WTC11 (cell line): Measurements from ENCODE around the gene PHAF1.

ENCODE experiments used
- AR ChIP-seq: fragments of 250-450 bp; sonication (Bioruptor Pico); IDR thresholded peaks from 2 replicates; pipeline ENCODE4 v1.9.0; 2021; ENCODE audit warnings: mild to moderate bottlenecking
- ATF2 ChIP-seq: sonication (generic); formaldehyde crosslinking; IDR thresholded peaks from 2 replicates; pipeline ENCODE4 v1.8.1; 2022; ENCODE audit warnings: low read depth, missing genetic modification reagents, borderline replicate concordance
- ATF3 ChIP-seq: sonication (generic); formaldehyde crosslinking; conservative IDR thresholded peaks from 2 replicates; pipeline ENCODE4 v1.8.1; 2022; ENCODE audit warnings: mild to moderate bottlenecking, missing genetic modification reagents
- CTCF ChIP-seq: fragments of 200-600 bp; IDR thresholded peaks from 2 replicates; pipeline ENCODE4 v1.8.0; 2022; ENCODE audit warnings: antibody characterized with exemption
- E2F5 ChIP-seq: sonication (generic); formaldehyde crosslinking; IDR thresholded peaks from 2 replicates; pipeline ENCODE4 v1.8.1; 2022; ENCODE audit warnings: mild to moderate bottlenecking, moderate library complexity, missing genetic modification reagents
- ELF4 ChIP-seq: sonication (generic); formaldehyde crosslinking; IDR thresholded peaks from 2 replicates; pipeline ENCODE4 v1.8.1; 2022; ENCODE audit warnings: low read depth, mild to moderate bottlenecking, moderate library complexity, missing genetic modification reagents
- FOXJ3 ChIP-seq: sonication (generic); formaldehyde crosslinking; IDR thresholded peaks from 2 replicates; pipeline ENCODE4 v1.9.0; 2021; ENCODE audit warnings: missing genetic modification reagents, mild to moderate bottlenecking, borderline replicate concordance
- MLX ChIP-seq: sonication (generic); formaldehyde crosslinking; IDR thresholded peaks from 2 replicates; pipeline ENCODE4 v1.8.1; 2023; ENCODE audit warnings: mild to moderate bottlenecking, missing genetic modification reagents, moderate library complexity
- NFYB ChIP-seq: sonication (generic); formaldehyde crosslinking; conservative IDR thresholded peaks from 2 replicates; pipeline ENCODE4 v1.8.0; 2022; ENCODE audit warnings: low read depth, missing genetic modification reagents
- PREB ChIP-seq: sonication (generic); formaldehyde crosslinking; IDR thresholded peaks from 2 replicates; pipeline ENCODE4 v1.8.1; 2022; ENCODE audit warnings: mild to moderate bottlenecking, missing genetic modification reagents, moderate library complexity, borderline replicate concordance
- PRRX2 ChIP-seq: fragments of 250-450 bp; sonication (Bioruptor Pico); IDR thresholded peaks from 2 replicates; pipeline ENCODE4 v1.8.0; 2021; ENCODE audit warnings: mild to moderate bottlenecking
- STAT6 ChIP-seq: sonication (generic); formaldehyde crosslinking; conservative IDR thresholded peaks from 2 replicates; pipeline ENCODE4 v1.8.1; 2023; ENCODE audit warnings: mild to moderate bottlenecking, low read depth, missing genetic modification reagents, moderate library complexity
- ZBTB43 ChIP-seq: sonication (generic); formaldehyde crosslinking; IDR thresholded peaks from 2 replicates; pipeline ENCODE4 v1.8.1; 2023; ENCODE audit warnings: mild to moderate bottlenecking, missing genetic modification reagents

- TF ChIP-seq CTCF (no peak), STAT6 (CRISPR knock-in tag) (no peak), FOXJ3 (no peak), NFYB (no peak), PREB (no peak), PRRX2 (CRISPR knock-in tag) (no peak), ZBTB43 (CRISPR knock-in tag) (no peak), ATF2 (CRISPR knock-in tag) (no peak), AR (CRISPR knock-in tag) (no peak), E2F5 (CRISPR knock-in tag) (no peak), MLX (no peak), ATF3 (CRISPR knock-in tag) (no peak), ELF4 (CRISPR knock-in tag) (no peak)
Measured at GRCh38 chr16:67190041-67190440, 80.3 kb downstream of the PHAF1 start, which contains the start of gene EXOC3L1.
